ENCODE results near the gene C9.

DNA sequence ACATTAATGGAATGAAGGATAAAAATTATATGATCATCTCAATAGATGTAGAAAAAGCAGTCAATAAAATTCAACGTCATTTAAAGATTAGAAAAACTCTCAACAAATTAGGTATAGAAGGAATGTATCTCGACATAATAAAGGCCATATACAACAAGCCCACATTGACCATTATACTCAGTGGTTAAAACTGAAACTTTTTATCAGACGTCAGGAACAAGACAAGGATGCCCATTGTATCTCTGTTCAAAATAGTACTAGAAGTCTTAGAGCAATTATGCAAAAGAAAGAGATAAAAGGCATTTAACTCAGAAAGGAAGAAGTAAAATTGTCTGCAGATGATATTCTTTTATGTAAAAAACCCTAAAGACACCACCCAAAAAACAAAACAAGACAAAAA is 40.8 kb downstream of the C9 start:
- TF ChIP-seq YY1 (IDR thresholded peaks at IDR 0.05) (no peak), EGR1 (IDR thresholded peaks at IDR 0.05; ENCODE audit: low read depth in 2 of 2) (no peak), GABPA (IDR thresholded peaks at IDR 0.05 in 1 of 2, conservative IDR thresholded peaks at IDR 0.05 in 1 of 2) (no peak)
- TF ChIP-seq, protein P1, sequence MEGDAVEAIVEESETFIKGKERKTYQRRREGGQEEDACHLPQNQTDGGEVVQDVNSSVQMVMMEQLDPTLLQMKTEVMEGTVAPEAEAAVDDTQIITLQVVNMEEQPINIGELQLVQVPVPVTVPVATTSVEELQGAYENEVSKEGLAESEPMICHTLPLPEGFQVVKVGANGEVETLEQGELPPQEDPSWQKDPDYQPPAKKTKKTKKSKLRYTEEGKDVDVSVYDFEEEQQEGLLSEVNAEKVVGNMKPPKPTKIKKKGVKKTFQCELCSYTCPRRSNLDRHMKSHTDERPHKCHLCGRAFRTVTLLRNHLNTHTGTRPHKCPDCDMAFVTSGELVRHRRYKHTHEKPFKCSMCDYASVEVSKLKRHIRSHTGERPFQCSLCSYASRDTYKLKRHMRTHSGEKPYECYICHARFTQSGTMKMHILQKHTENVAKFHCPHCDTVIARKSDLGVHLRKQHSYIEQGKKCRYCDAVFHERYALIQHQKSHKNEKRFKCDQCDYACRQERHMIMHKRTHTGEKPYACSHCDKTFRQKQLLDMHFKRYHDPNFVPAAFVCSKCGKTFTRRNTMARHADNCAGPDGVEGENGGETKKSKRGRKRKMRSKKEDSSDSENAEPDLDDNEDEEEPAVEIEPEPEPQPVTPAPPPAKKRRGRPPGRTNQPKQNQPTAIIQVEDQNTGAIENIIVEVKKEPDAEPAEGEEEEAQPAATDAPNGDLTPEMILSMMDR (IDR thresholded peaks at IDR 0.05; ENCODE audit: low read depth, low read length, missing input control): no peak
- TF ChIP-seq, protein P2, sequence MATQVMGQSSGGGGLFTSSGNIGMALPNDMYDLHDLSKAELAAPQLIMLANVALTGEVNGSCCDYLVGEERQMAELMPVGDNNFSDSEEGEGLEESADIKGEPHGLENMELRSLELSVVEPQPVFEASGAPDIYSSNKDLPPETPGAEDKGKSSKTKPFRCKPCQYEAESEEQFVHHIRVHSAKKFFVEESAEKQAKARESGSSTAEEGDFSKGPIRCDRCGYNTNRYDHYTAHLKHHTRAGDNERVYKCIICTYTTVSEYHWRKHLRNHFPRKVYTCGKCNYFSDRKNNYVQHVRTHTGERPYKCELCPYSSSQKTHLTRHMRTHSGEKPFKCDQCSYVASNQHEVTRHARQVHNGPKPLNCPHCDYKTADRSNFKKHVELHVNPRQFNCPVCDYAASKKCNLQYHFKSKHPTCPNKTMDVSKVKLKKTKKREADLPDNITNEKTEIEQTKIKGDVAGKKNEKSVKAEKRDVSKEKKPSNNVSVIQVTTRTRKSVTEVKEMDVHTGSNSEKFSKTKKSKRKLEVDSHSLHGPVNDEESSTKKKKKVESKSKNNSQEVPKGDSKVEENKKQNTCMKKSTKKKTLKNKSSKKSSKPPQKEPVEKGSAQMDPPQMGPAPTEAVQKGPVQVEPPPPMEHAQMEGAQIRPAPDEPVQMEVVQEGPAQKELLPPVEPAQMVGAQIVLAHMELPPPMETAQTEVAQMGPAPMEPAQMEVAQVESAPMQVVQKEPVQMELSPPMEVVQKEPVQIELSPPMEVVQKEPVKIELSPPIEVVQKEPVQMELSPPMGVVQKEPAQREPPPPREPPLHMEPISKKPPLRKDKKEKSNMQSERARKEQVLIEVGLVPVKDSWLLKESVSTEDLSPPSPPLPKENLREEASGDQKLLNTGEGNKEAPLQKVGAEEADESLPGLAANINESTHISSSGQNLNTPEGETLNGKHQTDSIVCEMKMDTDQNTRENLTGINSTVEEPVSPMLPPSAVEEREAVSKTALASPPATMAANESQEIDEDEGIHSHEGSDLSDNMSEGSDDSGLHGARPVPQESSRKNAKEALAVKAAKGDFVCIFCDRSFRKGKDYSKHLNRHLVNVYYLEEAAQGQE (IDR thresholded peaks at IDR 0.05): no peak

All from liver (tissue), 3 donors.